D721Med (cell line): ENCODE results near the gene DYNLT3.

Source experiments
- DNase-seq: peaks from one replicate; pipeline ENCODE4 v3.0.0; 2011; ENCODE audit warnings: low spot score; ENCODE audit not compliant: insufficient read length
- FAIRE-seq: peaks from 2 replicates; lab custom pipeline; 2011; peaks lifted over from hg19 to GRCh38; lab: Jason Lieb, UNC
- CTCF ChIP-seq: IDR thresholded peaks from 2 replicates; pipeline ENCODE4 v1.5.1; 2012; ENCODE audit warnings: mild to moderate bottlenecking, control low read depth; ENCODE audit not compliant: insufficient read depth; ENCODE audit errors: missing control alignments

DYNLT3 gene

GRCh38 chrX:37799936-37800335 is 47.4 kb downstream of the DYNLT3 start:
- FAIRE-seq: no peak
- no peak for TF ChIP-seq CTCF
- DNase-seq: no peak

- TF ChIP-seq CTCF: no peak
- no peak for DNase-seq
- FAIRE-seq: no peak
Measured at GRCh38 chrX:37796805-37797204, 50.6 kb downstream of the DYNLT3 start.

DNA sequence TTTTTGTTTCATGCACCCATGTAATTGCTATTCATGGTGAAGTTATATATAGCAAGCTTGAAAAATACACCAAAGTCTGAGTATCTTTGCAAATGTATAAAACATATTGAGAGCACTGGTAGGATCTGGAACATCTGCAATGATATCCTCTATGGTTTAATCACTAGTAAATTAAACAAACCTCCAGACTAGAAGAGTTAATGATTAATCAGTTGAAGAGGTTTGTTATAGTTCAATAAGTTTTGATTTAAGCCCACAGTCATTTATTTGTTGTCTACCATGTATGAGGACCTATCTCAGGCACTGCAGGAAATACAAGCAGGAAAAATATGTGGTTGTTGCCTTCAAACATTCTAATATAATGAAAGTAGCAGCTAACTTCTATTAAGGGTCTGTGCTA is 51.1 kb downstream of the DYNLT3 start:
- DNase-seq: no peak
- TF ChIP-seq CTCF: no peak
- no peak for FAIRE-seq
